DND-41 (cell line): ENCODE results near the gene NAA20.

Source experiments
- CTCF ChIP-seq: IDR thresholded peaks from 2 replicates; pipeline ENCODE4 v1.5.1; 2012; ENCODE audit warnings: borderline replicate concordance, low read length, moderate library complexity, mild to moderate bottlenecking; ENCODE audit not compliant: poor library complexity, severe bottlenecking; ENCODE audit errors: extremely low read depth
- EZH2 ChIP-seq: IDR thresholded peaks from 3 replicates; pipeline ENCODE4 v1.6.1; 2012; ENCODE audit warnings: borderline replicate concordance, low read depth, mild to moderate bottlenecking, moderate library complexity, low read length, inconsistent platforms; ENCODE audit not compliant: severe bottlenecking

- TF ChIP-seq EZH2 (no peak), CTCF (no peak)
These were observed 60.9 kb downstream of the NAA20 start for GRCh38 chr20:20078041-20078440.
